HepG2 (cell line): ENCODE results near the gene PHTF2. TPM values are rescaled to one million over a fixed set of nuclear protein-coding genes. Genes with fewer than 3 reads are reported as not detected.

Experiments
- HNF1A ChIP-seq, 2 experiments: sonication (generic) in 1 of 2; formaldehyde crosslinking in 1 of 2; IDR thresholded peaks; 2 replicates each; pipeline versions ENCODE4 v1.4.0 to v1.6.1; 2016 to 2020; ENCODE audit warnings: borderline replicate concordance in 1 of 2, low read depth in 1 of 2, mild to moderate bottlenecking in 1 of 2, missing genetic modification reagents in 1 of 2
- NFYB ChIP-seq: sonication (generic); formaldehyde crosslinking; IDR thresholded peaks from 2 replicates; pipeline ENCODE4 v1.4.0; 2020; ENCODE audit warnings: missing genetic modification reagents
- PAWR ChIP-seq: sonication (generic); formaldehyde crosslinking; IDR thresholded peaks from 2 replicates; pipeline ENCODE4 v1.4.0; 2020; ENCODE audit warnings: missing genetic modification reagents, mild to moderate bottlenecking, borderline replicate concordance
- PLRG1 ChIP-seq: fragments of 450-650 bp; conservative IDR thresholded peaks from 2 replicates; pipeline ENCODE4 v1.6.1; 2016
- SUZ12 ChIP-seq: fragments of 150-350 bp; IDR thresholded peaks from 2 replicates; pipeline ENCODE4 v1.6.1; 2014; ENCODE audit warnings: low read depth, low read length
- ZMYM3 ChIP-seq: sonication (generic); formaldehyde crosslinking; IDR thresholded peaks from 2 replicates; pipeline ENCODE4 v1.5.1; 2020; ENCODE audit warnings: mild to moderate bottlenecking, missing genetic modification reagents
- ZNF256 ChIP-seq: sonication (generic); formaldehyde crosslinking; conservative IDR thresholded peaks from 2 replicates; pipeline ENCODE4 v1.4.0; 2020; ENCODE audit warnings: missing genetic modification reagents
- ZNF333 ChIP-seq: sonication (generic); formaldehyde crosslinking; IDR thresholded peaks from 2 replicates; pipeline ENCODE4 v1.4.0; 2020; ENCODE audit warnings: mild to moderate bottlenecking, missing genetic modification reagents, borderline replicate concordance
- ZNF34 ChIP-seq: sonication (generic); formaldehyde crosslinking; IDR thresholded peaks from 2 replicates; pipeline ENCODE4 v1.4.0; 2020; ENCODE audit warnings: mild to moderate bottlenecking, missing genetic modification reagents, borderline replicate concordance
- ZNF501 ChIP-seq: sonication (generic); formaldehyde crosslinking; IDR thresholded peaks from 2 replicates; pipeline ENCODE4 v1.5.1; 2020; ENCODE audit warnings: mild to moderate bottlenecking, moderate library complexity, missing genetic modification reagents
- ZNF512B ChIP-seq: sonication (generic); formaldehyde crosslinking; IDR thresholded peaks from 2 replicates; pipeline ENCODE4 v1.5.1; 2020; ENCODE audit warnings: missing genetic modification reagents, mild to moderate bottlenecking, borderline replicate concordance
- polyA plus RNA-seq, 8 experiments: library from polyadenylated mRNA; depleted of rRNA in 3 of 8; stranded (reverse) in 7 of 8; unstranded in 1 of 8; fragments of >200 nt; fragmentation: Illumina TruSeq in 4 of 8; extraction: Trizol in 4 of 8; gene quantifications; 2 replicates each; pipeline versions ENCODE4 v1.2.1 to v1.2.3, GENCODE V29; 2011 to 2016; ENCODE audit warnings: low read depth in 4 of 8, missing spikeins in 1 of 8, mixed read lengths in 1 of 8; ENCODE audit not compliant: insufficient read depth in 1 of 8
- total RNA-seq, 5 experiments: library from RNA; depleted of rRNA; stranded (reverse); fragments of >200 nt; fragmentation: Illumina TruSeq; extraction: Trizol; gene quantifications; 2 replicates each; pipeline ENCODE4 v1.2.3, GENCODE V29; 2016; ENCODE audit warnings: low read depth in 1 of 5
- TF ChIP-seq, protein P1 (sequence below): sonication (generic); formaldehyde crosslinking; IDR thresholded peaks from 2 replicates; pipeline ENCODE4 v1.5.0; 2020; ENCODE audit warnings: mild to moderate bottlenecking, missing genetic modification reagents, borderline replicate concordance

Gene PHTF2
- total and polyA plus RNA-seq, 2 of the 13 experiments (the other 11 are each of a cell fraction or from before 2014, with no cell fraction given): 7.4 to 10.2 TPM

DNA sequence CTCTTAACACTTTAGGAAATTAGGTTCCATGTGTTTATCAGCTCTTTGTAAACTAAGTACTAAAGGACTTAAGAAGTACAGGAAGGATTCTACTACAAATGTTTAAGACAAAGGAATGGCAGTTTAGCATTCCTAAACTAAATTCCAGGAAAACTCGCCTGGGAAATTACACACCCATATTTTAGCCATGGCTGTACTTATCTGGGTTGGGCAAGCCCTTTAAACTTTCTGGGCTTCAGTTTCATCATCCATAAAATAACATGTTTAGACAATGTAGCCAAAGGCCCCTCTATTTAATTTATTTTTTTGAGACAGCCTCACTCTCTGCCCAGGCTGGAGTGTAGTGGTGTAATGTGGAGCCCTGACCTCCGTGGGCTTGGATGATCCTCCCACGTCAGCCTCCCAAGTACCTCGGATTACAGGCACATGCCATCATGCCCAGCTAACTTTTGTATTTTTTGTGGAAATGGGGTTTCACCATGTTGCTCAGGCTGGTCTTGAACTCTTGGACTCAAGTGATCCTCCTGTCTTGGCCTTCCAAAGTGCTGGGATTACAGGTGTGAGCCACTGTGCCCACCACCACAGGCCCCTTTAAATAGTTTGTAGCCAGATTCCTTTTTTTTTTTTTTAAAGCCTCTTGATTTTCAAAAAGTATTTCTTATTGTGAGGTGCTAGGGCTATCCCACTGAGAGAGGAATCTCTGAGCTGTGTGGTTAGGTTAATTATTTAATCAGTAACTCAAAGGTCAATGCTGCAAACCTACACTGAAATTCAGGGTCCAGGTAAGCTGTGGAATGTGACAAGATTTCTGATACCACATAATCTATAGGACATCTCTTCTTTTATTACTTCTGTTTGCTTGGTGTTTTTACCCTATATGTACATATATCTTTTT, 32.4 kb upstream of the PHTF2 start (continued):
- TF ChIP-seq NFYB (CRISPR knock-in tag): no peak
- no peak for TF ChIP-seq SUZ12
- no peak for TF ChIP-seq PAWR
- TF ChIP-seq ZMYM3 (CRISPR knock-in tag): peak; percentile 51; the same call in 1 of the 2 replicates
- peak; percentile 26; the same call in 1 of the 2 replicates for TF ChIP-seq HNF1A (IDR thresholded peaks at IDR 0.05; ENCODE audit: low read depth)
- TF ChIP-seq HNF1A (CRISPR knock-in tag; IDR thresholded peaks at IDR 0.05; ENCODE audit: borderline replicate concordance): 0 out of 2 replicates have a peak, but pooled peaks have one; percentile 33
- no peak for TF ChIP-seq ZNF256 (CRISPR knock-in tag)
- no peak for TF ChIP-seq ZNF34 (CRISPR knock-in tag)
- TF ChIP-seq PLRG1: no peak
- TF ChIP-seq, protein P1, sequence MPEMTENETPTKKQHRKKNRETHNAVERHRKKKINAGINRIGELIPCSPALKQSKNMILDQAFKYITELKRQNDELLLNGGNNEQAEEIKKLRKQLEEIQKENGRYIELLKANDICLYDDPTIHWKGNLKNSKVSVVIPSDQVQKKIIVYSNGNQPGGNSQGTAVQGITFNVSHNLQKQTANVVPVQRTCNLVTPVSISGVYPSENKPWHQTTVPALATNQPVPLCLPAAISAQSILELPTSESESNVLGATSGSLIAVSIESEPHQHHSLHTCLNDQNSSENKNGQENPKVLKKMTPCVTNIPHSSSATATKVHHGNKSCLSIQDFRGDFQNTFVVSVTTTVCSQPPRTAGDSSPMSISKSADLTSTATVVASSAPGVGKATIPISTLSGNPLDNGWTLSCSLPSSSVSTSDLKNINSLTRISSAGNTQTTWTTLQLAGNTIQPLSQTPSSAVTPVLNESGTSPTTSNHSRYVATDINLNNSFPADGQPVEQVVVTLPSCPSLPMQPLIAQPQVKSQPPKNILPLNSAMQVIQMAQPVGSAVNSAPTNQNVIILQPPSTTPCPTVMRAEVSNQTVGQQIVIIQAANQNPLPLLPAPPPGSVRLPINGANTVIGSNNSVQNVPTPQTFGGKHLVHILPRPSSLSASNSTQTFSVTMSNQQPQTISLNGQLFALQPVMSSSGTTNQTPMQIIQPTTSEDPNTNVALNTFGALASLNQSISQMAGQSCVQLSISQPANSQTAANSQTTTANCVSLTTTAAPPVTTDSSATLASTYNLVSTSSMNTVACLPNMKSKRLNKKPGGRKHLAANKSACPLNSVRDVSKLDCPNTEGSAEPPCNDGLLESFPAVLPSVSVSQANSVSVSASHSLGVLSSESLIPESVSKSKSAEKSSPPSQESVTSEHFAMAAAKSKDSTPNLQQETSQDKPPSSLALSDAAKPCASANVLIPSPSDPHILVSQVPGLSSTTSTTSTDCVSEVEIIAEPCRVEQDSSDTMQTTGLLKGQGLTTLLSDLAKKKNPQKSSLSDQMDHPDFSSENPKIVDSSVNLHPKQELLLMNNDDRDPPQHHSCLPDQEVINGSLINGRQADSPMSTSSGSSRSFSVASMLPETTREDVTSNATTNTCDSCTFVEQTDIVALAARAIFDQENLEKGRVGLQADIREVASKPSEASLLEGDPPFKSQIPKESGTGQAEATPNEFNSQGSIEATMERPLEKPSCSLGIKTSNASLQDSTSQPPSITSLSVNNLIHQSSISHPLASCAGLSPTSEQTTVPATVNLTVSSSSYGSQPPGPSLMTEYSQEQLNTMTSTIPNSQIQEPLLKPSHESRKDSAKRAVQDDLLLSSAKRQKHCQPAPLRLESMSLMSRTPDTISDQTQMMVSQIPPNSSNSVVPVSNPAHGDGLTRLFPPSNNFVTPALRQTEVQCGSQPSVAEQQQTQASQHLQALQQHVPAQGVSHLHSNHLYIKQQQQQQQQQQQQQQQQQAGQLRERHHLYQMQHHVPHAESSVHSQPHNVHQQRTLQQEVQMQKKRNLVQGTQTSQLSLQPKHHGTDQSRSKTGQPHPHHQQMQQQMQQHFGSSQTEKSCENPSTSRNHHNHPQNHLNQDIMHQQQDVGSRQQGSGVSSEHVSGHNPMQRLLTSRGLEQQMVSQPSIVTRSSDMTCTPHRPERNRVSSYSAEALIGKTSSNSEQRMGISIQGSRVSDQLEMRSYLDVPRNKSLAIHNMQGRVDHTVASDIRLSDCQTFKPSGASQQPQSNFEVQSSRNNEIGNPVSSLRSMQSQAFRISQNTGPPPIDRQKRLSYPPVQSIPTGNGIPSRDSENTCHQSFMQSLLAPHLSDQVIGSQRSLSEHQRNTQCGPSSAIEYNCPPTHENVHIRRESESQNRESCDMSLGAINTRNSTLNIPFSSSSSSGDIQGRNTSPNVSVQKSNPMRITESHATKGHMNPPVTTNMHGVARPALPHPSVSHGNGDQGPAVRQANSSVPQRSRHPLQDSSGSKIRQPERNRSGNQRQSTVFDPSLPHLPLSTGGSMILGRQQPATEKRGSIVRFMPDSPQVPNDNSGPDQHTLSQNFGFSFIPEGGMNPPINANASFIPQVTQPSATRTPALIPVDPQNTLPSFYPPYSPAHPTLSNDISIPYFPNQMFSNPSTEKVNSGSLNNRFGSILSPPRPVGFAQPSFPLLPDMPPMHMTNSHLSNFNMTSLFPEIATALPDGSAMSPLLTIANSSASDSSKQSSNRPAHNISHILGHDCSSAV: no peak
- TF ChIP-seq ZNF501: no peak
- no peak for TF ChIP-seq ZNF512B (CRISPR knock-in tag)
- no peak for TF ChIP-seq ZNF333 (CRISPR knock-in tag)
